H1 (cell line): ENCODE results near the gene INPP5A. TPM values are rescaled to one million over a fixed set of nuclear protein-coding genes. Genes with fewer than 3 reads are reported as not detected.

ENCODE experiments used
- CTCF ChIA-PET: fragments of 300-600 bp; sonication (Branson Sonifier 250); formaldehyde crosslinking; loops from one replicate; lab custom pipeline; 2021; ENCODE audit not compliant: partially characterized antibody; lab: Charles Lee
- POLR2A ChIA-PET: fragments of 300-600 bp; sonication (Branson Sonifier 250); formaldehyde crosslinking; loops from one replicate; lab custom pipeline; 2021; ENCODE audit warnings: inconsistent platforms; ENCODE audit not compliant: partially characterized antibody; lab: Charles Lee
- DNase-seq, 2 experiments: peaks; one replicate each; pipeline versions ENCODE4 v3.0.0 to v3.0.0-alpha.2; 2010 to 2022; ENCODE audit warnings: low spot score in 2 of 2, low read depth in 1 of 2, mixed read lengths in 1 of 2
- FAIRE-seq: peaks from 2 replicates; lab custom pipeline; 2011; peaks lifted over from hg19 to GRCh38; lab: Jason Lieb, UNC
- H2AFZ ChIP-seq: 2 replicates; pipeline ENCODE4 v1.8.1; 2012; ENCODE audit warnings: low read length, inconsistent platforms
- H2AK5ac ChIP-seq: 2 replicates; pipeline ENCODE4 v1.6.1; 2013; ENCODE audit warnings: low read depth, low read length
- H2BK120ac ChIP-seq: replicated peaks from 2 replicates; pipeline ENCODE3; 2013; ENCODE audit warnings: low read depth, low read length, inconsistent platforms
- H2BK12ac ChIP-seq: 2 replicates; pipeline ENCODE4 v1.6.1; 2013; ENCODE audit warnings: low read depth, low read length
- H2BK15ac ChIP-seq: 2 replicates; pipeline ENCODE4 v1.6.1; 2013; ENCODE audit warnings: low read length
- H2BK20ac ChIP-seq: 2 replicates; pipeline ENCODE4 v1.6.1; 2013; ENCODE audit warnings: low read length
- H2BK5ac ChIP-seq: 2 replicates; pipeline ENCODE4 v1.6.1; 2013; ENCODE audit warnings: low read depth, low read length
- H3K14ac ChIP-seq: 2 replicates; pipeline ENCODE4 v1.6.1; 2013; ENCODE audit warnings: inconsistent platforms; ENCODE audit not compliant: insufficient read length
- H3K18ac ChIP-seq: 2 replicates; pipeline ENCODE4 v1.6.1; 2013; ENCODE audit warnings: low read length; ENCODE audit errors: extremely low read depth
- H3K23ac ChIP-seq: 2 replicates; pipeline ENCODE4 v1.6.1; 2013; ENCODE audit warnings: inconsistent platforms; ENCODE audit not compliant: insufficient read length
- H3K23me2 ChIP-seq: 2 replicates; pipeline ENCODE4 v1.6.1; 2013; ENCODE audit warnings: low read depth, low read length
- H3K27ac ChIP-seq: 2 replicates; pipeline ENCODE4 v1.6.1; 2011; ENCODE audit warnings: low read depth, low read length, inconsistent platforms
- H3K27me3 ChIP-seq, 4 experiments: replicated peaks in 1 of 4; 1 replicate in 1 of 4; 2 replicates in 3 of 4; pipeline versions ENCODE4 v1.6.1 to v1.8.1; 2011 to 2013; ENCODE audit warnings: low read length in 3 of 4, mild to moderate bottlenecking in 3 of 4, inconsistent platforms in 2 of 4, mixed read lengths in 2 of 4, moderate library complexity in 1 of 4; ENCODE audit not compliant: control insufficient read depth in 3 of 4, insufficient read depth in 3 of 4; ENCODE audit errors: extremely low read depth in 1 of 4
- H3K36me3 ChIP-seq, 4 experiments: 2 replicates each; pipeline versions ENCODE4 v1.6.1 to v1.8.1; 2011 to 2013; ENCODE audit warnings: mild to moderate bottlenecking in 4 of 4, low read length in 3 of 4, moderate library complexity in 2 of 4, control low read depth in 1 of 4, inconsistent platforms in 1 of 4; ENCODE audit not compliant: insufficient read depth in 4 of 4, control insufficient read depth in 2 of 4
- H3K4ac ChIP-seq: replicated peaks from 2 replicates; pipeline ENCODE3; 2013; ENCODE audit warnings: low read length, low read depth, mixed read lengths, inconsistent platforms; ENCODE audit not compliant: insufficient read length
- H3K4me1 ChIP-seq, 4 experiments: replicated peaks in 1 of 4; 1 replicate in 1 of 4; 2 replicates in 3 of 4; pipeline versions ENCODE4 v1.6.1 to v1.8.1; 2011 to 2013; ENCODE audit warnings: low read length in 3 of 4, inconsistent platforms in 2 of 4, mixed read lengths in 1 of 4; ENCODE audit not compliant: insufficient read depth in 4 of 4, control insufficient read depth in 3 of 4
- H3K4me2 ChIP-seq, 2 experiments: 2 replicates each; pipeline versions ENCODE4 v1.6.1 to v1.8.1; 2011 to 2013; ENCODE audit warnings: low read depth in 2 of 2, low read length in 2 of 2, control low read depth in 1 of 2, inconsistent platforms in 1 of 2, mild to moderate bottlenecking in 1 of 2; ENCODE audit not compliant: insufficient read depth in 1 of 2
- H3K4me3 ChIP-seq, 4 experiments: fragments of 200-600, 300-600 bp in 1 of 4; sonication (generic), shearing (Covaris generic), sonication (Bioruptor Twin) in 1 of 4; 2 replicates each; pipeline versions ENCODE4 v1.5.1 to v1.8.1; 2011 to 2016; ENCODE audit warnings: low read length in 4 of 4, low read depth in 3 of 4, control low read depth in 2 of 4, inconsistent platforms in 2 of 4, mild to moderate bottlenecking in 2 of 4, mixed read lengths in 1 of 4, moderate library complexity in 1 of 4; ENCODE audit not compliant: insufficient read depth in 2 of 4; ENCODE audit errors: extremely low read depth in 1 of 4
- H3K56ac ChIP-seq: replicated peaks from 2 replicates; pipeline ENCODE3; 2013; ENCODE audit warnings: low read depth, mild to moderate bottlenecking, mixed read lengths, low read length, inconsistent platforms; ENCODE audit not compliant: insufficient read length
- H3K79me1 ChIP-seq: 2 replicates; pipeline ENCODE4 v1.6.1; 2013; ENCODE audit warnings: low read depth, low read length, control low read depth
- H3K79me2 ChIP-seq, 2 experiments: 2 replicates each; pipeline versions ENCODE4 v1.6.1 to v1.8.1; 2012 to 2013; ENCODE audit warnings: low read length in 2 of 2, mild to moderate bottlenecking in 2 of 2, inconsistent platforms in 1 of 2; ENCODE audit not compliant: insufficient read depth in 2 of 2, control insufficient read depth in 1 of 2
- H3K9ac ChIP-seq, 4 experiments: replicated peaks in 1 of 4; 1 replicate in 1 of 4; 2 replicates in 3 of 4; pipeline versions ENCODE4 v1.6.1 to v1.8.1; 2011 to 2013; ENCODE audit warnings: low read depth in 3 of 4, low read length in 3 of 4, control low read depth in 2 of 4, mild to moderate bottlenecking in 2 of 4, moderate library complexity in 2 of 4, inconsistent platforms in 1 of 4; ENCODE audit errors: extremely low read depth in 1 of 4
- H3K9me3 ChIP-seq, 2 experiments: 2 replicates each; pipeline versions ENCODE4 v1.6.1 to v1.8.1; 2012 to 2013; ENCODE audit warnings: mild to moderate bottlenecking in 2 of 2, moderate library complexity in 2 of 2, control low read depth in 1 of 2, inconsistent platforms in 1 of 2, low read depth in 1 of 2, low read length in 1 of 2, mixed read lengths in 1 of 2; ENCODE audit not compliant: insufficient read depth in 2 of 2
- H4K20me1 ChIP-seq, 2 experiments: replicated peaks in 1 of 2; 2 replicates each; pipeline versions ENCODE3 to v1.8.1; 2011 to 2013; ENCODE audit warnings: inconsistent platforms in 2 of 2, low read length in 2 of 2, mild to moderate bottlenecking in 1 of 2; ENCODE audit not compliant: insufficient read depth in 2 of 2, control insufficient read depth in 1 of 2
- H4K5ac ChIP-seq: 2 replicates; pipeline ENCODE4 v1.6.1; 2013; ENCODE audit warnings: low read length, low read depth, mixed read lengths, inconsistent platforms; ENCODE audit not compliant: insufficient read length
- H4K8ac ChIP-seq: 2 replicates; pipeline ENCODE4 v1.8.0; 2013; ENCODE audit warnings: mild to moderate bottlenecking, moderate library complexity, low read length, inconsistent platforms; ENCODE audit not compliant: insufficient read depth; ENCODE audit errors: extremely low read depth
- H4K91ac ChIP-seq: replicated peaks from 2 replicates; pipeline ENCODE3; 2013; ENCODE audit warnings: low read length, mixed read lengths, inconsistent platforms; ENCODE audit not compliant: insufficient read length
- BCL11A ChIP-seq, 2 experiments: IDR thresholded peaks; one replicate each; pipeline ENCODE4 v1.6.1; 2011; ENCODE audit warnings: low read depth in 2 of 2, low read length in 2 of 2, mild to moderate bottlenecking in 2 of 2
- CBX8 ChIP-seq: fragments of 300-800, 300-1000 bp; sonication (generic); IDR thresholded peaks from 2 replicates; pipeline ENCODE4 v1.7.1; 2016; ENCODE audit warnings: low read depth, low read length, borderline replicate concordance
- CTBP2 ChIP-seq: IDR thresholded peaks from 2 replicates; pipeline ENCODE4 v1.7.0; 2011; ENCODE audit warnings: borderline replicate concordance, mild to moderate bottlenecking, moderate library complexity, mixed read lengths, low read length; ENCODE audit not compliant: insufficient read depth, insufficient read length
- KDM1A ChIP-seq: fragments of 200-600, 300-600 bp; sonication (generic); IDR thresholded peaks from 2 replicates; pipeline ENCODE4 v1.7.1; 2016; ENCODE audit warnings: mild to moderate bottlenecking, low read length, borderline replicate concordance
- KDM4A ChIP-seq: IDR thresholded peaks from one replicate; pipeline ENCODE4 v1.7.1; 2012; ENCODE audit warnings: low read depth, mild to moderate bottlenecking, moderate library complexity, low read length, inconsistent platforms; ENCODE audit not compliant: severe bottlenecking
- NANOG ChIP-seq: IDR thresholded peaks from 2 replicates; pipeline ENCODE4 v1.6.1; 2011; ENCODE audit warnings: low read length, low read depth, mild to moderate bottlenecking, inconsistent platforms; ENCODE audit not compliant: insufficient read depth, poor library complexity, severe bottlenecking
- RAD21 ChIP-seq, 2 experiments: IDR thresholded peaks in 1 of 2; conservative IDR thresholded peaks in 1 of 2; 2 replicates each; pipeline ENCODE4 v1.6.1; 2011; ENCODE audit warnings: low read depth in 2 of 2, low read length in 2 of 2, improper control_type of control experiment in 1 of 2, inconsistent platforms in 1 of 2, mild to moderate bottlenecking in 1 of 2, moderate library complexity in 1 of 2
- RBBP5 ChIP-seq: IDR thresholded peaks from 2 replicates; pipeline ENCODE4 v1.7.1; 2012; ENCODE audit warnings: low read depth, mild to moderate bottlenecking, inconsistent platforms, low read length, moderate library complexity, borderline replicate concordance
- RXRA ChIP-seq: IDR thresholded peaks from 2 replicates; pipeline ENCODE4 v1.6.1; 2011; ENCODE audit warnings: low read depth, mild to moderate bottlenecking, low read length, moderate library complexity; ENCODE audit not compliant: insufficient read depth
- TEAD4 ChIP-seq: IDR thresholded peaks from 2 replicates; pipeline ENCODE4 v1.6.1; 2012; ENCODE audit warnings: low read depth, low read length, inconsistent platforms, mixed read lengths
- ZNF274 ChIP-seq: IDR thresholded peaks from 2 replicates; pipeline ENCODE4 v1.7.0; 2012; ENCODE audit warnings: low read length, borderline replicate concordance; ENCODE audit errors: extremely low read depth
- WGBS, 2 experiments: shearing (Covaris generic) in 1 of 2; methylation state at CpG; one replicate each; pipeline versions ENCODE4 v1.1.6 to v1.1.7; 2013 to 2015; ENCODE audit warnings: low lambda C conversion rate in 2 of 2, mixed read lengths in 2 of 2, inconsistent platforms in 1 of 2, low coverage in 1 of 2, missing lambda C conversion rate in 1 of 2; ENCODE audit not compliant: insufficient replicate concordance in 2 of 2, insufficient coverage in 1 of 2, insufficient read length in 1 of 2; ENCODE audit errors: extremely low coverage in 1 of 2, missing lambda C conversion rate in 1 of 2; 5-methylcytosine and 5-hydroxymethylcytosine counted together
- polyA plus RNA-seq, 7 experiments: library from polyadenylated mRNA; depleted of rRNA in 3 of 7; stranded (reverse) in 5 of 7; unstranded in 2 of 7; fragments of >200 nt in 5 of 7; fragments of 200-250 nt in 2 of 7; gene quantifications; 1 replicate in 5 of 7; 2 replicates in 1 of 7; 4 replicates in 1 of 7; pipeline versions ENCODE4 v1.2.1 to v1.2.3, GENCODE V29; 2011 to 2013; ENCODE audit warnings: missing spikeins in 2 of 7, mixed read lengths in 2 of 7
- total RNA-seq: library from RNA; stranded (reverse); fragmentation: NEBNext Ultra II Directional; extraction: Animal tissue kit (Norgen Biotek cat#: 25700); gene quantifications from 2 replicates; pipeline ENCODE4 v1.2.1, GENCODE V29; 2021

INPP5A gene
- total and polyA plus RNA-seq, 2 of the 8 experiments (the other 6 are each of a cell fraction or from before 2014, with no cell fraction given) = 19.7 to 27.5 TPM

GRCh38 chr10:132667342-132668047, 129.9 kb downstream of the INPP5A start:
- Histone ChIP-seq H3K56ac (no peak overlapping the region), H3K27ac (no peak overlapping the region)
- TF ChIP-seq TEAD4 (no peak), RAD21 (IDR thresholded peaks at IDR 0.05 in 1 of 2, conservative IDR thresholded peaks at IDR 0.05 in 1 of 2; ENCODE audit: low read depth in 2 of 2, low read length in 2 of 2) (no peak), BCL11A (IDR thresholded peaks at IDR 0.05; ENCODE audit: low read depth in 2 of 2, low read length in 2 of 2) (no peak), KDM4A (no peak), KDM1A (no peak), CBX8 (no peak), ZNF274 (no peak), RBBP5 (no peak), CTBP2 (no peak), RXRA (no peak), NANOG (no peak)

More at GRCh38 chr10:132667342-132668047, 129.9 kb downstream of the INPP5A start:
- Histone ChIP-seq H4K5ac (no peak overlapping the region), H3K4me2 (no peak overlapping the region), H3K23ac (no peak overlapping the region), H3K23me2 (no peaks in the 10 kb centered on the region), H3K4me1 (no peaks in the 10 kb centered on the region; a peak in 1 of 7 replicates), H2BK12ac (no peak overlapping the region), H3K4ac (no peak overlapping the region), H2AFZ (no peak overlapping the region), H3K9ac (no peak overlapping the region), H3K27me3 (no peaks in the 10 kb centered on the region), H3K14ac (no peak overlapping the region), H2BK15ac (no peak overlapping the region), H4K91ac (no peak overlapping the region), H3K79me1 (no peaks in the 10 kb centered on the region), H3K79me2 (no peaks in the 10 kb centered on the region), H3K18ac (no peak overlapping the region), H3K9me3 (no peaks in the 10 kb centered on the region), H2BK5ac (no peak overlapping the region), H3K4me3 (no peak overlapping the region), H3K36me3 (no peaks in the 10 kb centered on the region), H2BK20ac (no peak overlapping the region), H4K8ac (no peak overlapping the region), H4K20me1 (peaks cover 0 to 3% of the 10 kb centered on the region in 2 experiments), H2BK120ac (no peak overlapping the region), H2AK5ac (no peak overlapping the region)
- POLR2A ChIA-PET = interaction anchor here (1.1 kb wide), 1 partner anchor 11 kb away, joined by 3 read pairs; no protein-coding TSS in a partner anchor
- CTCF ChIA-PET = interaction anchor here (0.6 to 1.0 kb wide), 4 partner anchors 13 to 273 kb away, joined by 3 to 4 read pairs (median 3); no protein-coding TSS in a partner anchor
- 91% methylated on average over 20 of the region's 20 CpGs; no CpG with 5 or more reads in 1 of the 2 experiments for WGBS, 2 experiments
- FAIRE-seq = no peak
- no peak for DNase-seq
